Lung (tissue), 12 donors: ENCODE data around the gene GGNBP2. TPM values are rescaled to one million over a fixed set of nuclear protein-coding genes. Genes with fewer than 3 reads are reported as not detected.

Source experiments
- ATAC-seq: fragments of 200-7000 bp; cut with Tn5 transposase; one replicate; pipeline ENCODE4 v1.9.1; 2020; ENCODE audit warnings: moderate number of reproducible peaks; ENCODE audit not compliant: insufficient read depth, low FRiP score
- DNase-seq, 3 donors: peaks; one replicate each; pipeline ENCODE4 v3.0.0-alpha.2; 2013 to 2017
- H3K27ac ChIP-seq, 2 donors: one replicate each; pipeline ENCODE4 v1.5.1; 2013; ENCODE audit warnings: mild to moderate bottlenecking in 2 of 2, moderate library complexity in 2 of 2, control low read depth in 1 of 2, inconsistent platforms in 1 of 2, low read depth in 1 of 2, low read length in 1 of 2
- H3K27me3 ChIP-seq, 3 donors: one replicate each; pipeline ENCODE4 v1.5.1; 2013; ENCODE audit warnings: low read length in 2 of 3; ENCODE audit not compliant: control insufficient read depth in 3 of 3, insufficient read depth in 3 of 3
- H3K36me3 ChIP-seq, 4 donors: one replicate each; pipeline ENCODE4 v1.5.1; 2013; ENCODE audit warnings: low read length in 4 of 4, mild to moderate bottlenecking in 1 of 4, moderate library complexity in 1 of 4; ENCODE audit not compliant: control insufficient read depth in 4 of 4, insufficient read depth in 4 of 4
- H3K4me1 ChIP-seq, 5 donors: one replicate each; pipeline ENCODE4 v1.5.1; 2013; ENCODE audit warnings: low read length in 5 of 5, mild to moderate bottlenecking in 2 of 5, moderate library complexity in 1 of 5; ENCODE audit not compliant: control insufficient read depth in 5 of 5, insufficient read depth in 5 of 5
- H3K4me3 ChIP-seq: one replicate; pipeline ENCODE4 v1.5.1; 2013; ENCODE audit warnings: mild to moderate bottlenecking, control low read depth, moderate library complexity
- H3K9ac ChIP-seq, 2 donors: one replicate each; pipeline ENCODE4 v1.5.1; 2013; ENCODE audit warnings: low read length in 2 of 2, control low read depth in 1 of 2; ENCODE audit not compliant: insufficient read depth in 1 of 2
- H3K9me3 ChIP-seq, 4 donors: one replicate each; pipeline ENCODE4 v1.5.1; 2013; ENCODE audit warnings: low read length in 3 of 4, mild to moderate bottlenecking in 1 of 4, moderate library complexity in 1 of 4; ENCODE audit not compliant: control insufficient read depth in 4 of 4, insufficient read depth in 3 of 4
- CTCF ChIP-seq: IDR thresholded peaks from 2 replicates; pipeline ENCODE4 v1.5.1; 2012; ENCODE audit warnings: mild to moderate bottlenecking; ENCODE audit errors: control extremely low read depth, extremely low read depth
- WGBS, 2 donors: extraction: QIAGEN DNeasy Blood & Tissue Kit; methylation state at CpG; one replicate each; pipeline ENCODE4 v1.1.7; 2013; 5-methylcytosine and 5-hydroxymethylcytosine counted together
- polyA plus RNA-seq, 2 donors: library from polyadenylated mRNA; stranded (reverse); fragments of 200-250 nt; gene quantifications; one replicate each; pipeline ENCODE4 v1.2.1, GENCODE V29; 2013
- total RNA-seq, 2 donors: library from RNA; depleted of rRNA in 1 of 2; stranded (reverse); fragments of >200 nt in 1 of 2; gene quantifications; one replicate each; pipeline ENCODE4 v1.2.1, GENCODE V29; 2014 to 2021
- donor health status: control.
- donor health status: control.
- donor health status: Bipolar disorder and iron deficiency.
- donor health status: healthy.
- donor health status: DM: yes; HTN: yes; CAD: no.

GGNBP2 gene
- total and polyA plus RNA-seq, 4 donors, result 40.0 to 86.7 (median 58.5) TPM

- H3K4me1 ChIP-seq, result no peaks in the 10 kb centered on the region
- no peak overlapping the region for H3K4me3 ChIP-seq
- no peak for DNase-seq
- H3K27me3 ChIP-seq, result peaks cover 5 to 22% (median 7%) of the 10 kb centered on the region in 3 donors
- no peak overlapping the region for H3K9ac ChIP-seq
- no peak overlapping the region for H3K27ac ChIP-seq
- no peak for ATAC-seq
- WGBS, 2 donors, result 63 to 68% methylated on average over 7 of the region's 7 CpGs
- peaks cover 0 to 2% (median 0%) of the 10 kb centered on the region in 4 donors for H3K9me3 ChIP-seq
- no peaks in the 10 kb centered on the region for H3K36me3 ChIP-seq
- no peak for TF ChIP-seq CTCF
Observed at GRCh38 chr17:36614081-36614480, 69.4 kb downstream of the GGNBP2 start.

- Histone ChIP-seq H3K9me3 (peaks cover 0 to 2% (median 0%) of the 10 kb centered on the region in 4 donors), H3K27ac (no peak overlapping the region), H3K4me1 (no peaks in the 10 kb centered on the region), H3K27me3 (peaks cover 5 to 22% (median 7%) of the 10 kb centered on the region in 3 donors), H3K9ac (no peak overlapping the region), H3K36me3 (no peaks in the 10 kb centered on the region), H3K4me3 (no peak overlapping the region)
- ATAC-seq (no peak), DNase-seq (peak in 1 of 3 donors; percentile 15)
- TF ChIP-seq CTCF, result no peak
- 53 to 63% methylated on average over 5 of the region's 5 CpGs for WGBS, 2 donors
Observed at GRCh38 chr17:36614933-36615332, 70.2 kb downstream of the GGNBP2 start.

GRCh38 chr17:36616061-36617029 is 71.6 kb downstream of the GGNBP2 start:
- H3K9ac ChIP-seq, result no peak overlapping the region
- TF ChIP-seq CTCF, result no peak
- peaks cover 5 to 22% (median 7%) of the 10 kb centered on the region in 3 donors for H3K27me3 ChIP-seq
- no peak overlapping the region for H3K4me3 ChIP-seq
- H3K27ac ChIP-seq, result no peak overlapping the region
- DNase-seq (no peak), ATAC-seq (no peak)
- H3K9me3 ChIP-seq, result peaks cover 0 to 2% (median 0%) of the 10 kb centered on the region in 4 donors
- no peaks in the 10 kb centered on the region for H3K36me3 ChIP-seq
- H3K4me1 ChIP-seq, result no peaks in the 10 kb centered on the region
- 82 to 85% methylated on average over 16 of the region's 16 CpGs for WGBS, 2 donors
